Measurements from ENCODE around the gene TNP1.

The TNP1 gene

DNA sequence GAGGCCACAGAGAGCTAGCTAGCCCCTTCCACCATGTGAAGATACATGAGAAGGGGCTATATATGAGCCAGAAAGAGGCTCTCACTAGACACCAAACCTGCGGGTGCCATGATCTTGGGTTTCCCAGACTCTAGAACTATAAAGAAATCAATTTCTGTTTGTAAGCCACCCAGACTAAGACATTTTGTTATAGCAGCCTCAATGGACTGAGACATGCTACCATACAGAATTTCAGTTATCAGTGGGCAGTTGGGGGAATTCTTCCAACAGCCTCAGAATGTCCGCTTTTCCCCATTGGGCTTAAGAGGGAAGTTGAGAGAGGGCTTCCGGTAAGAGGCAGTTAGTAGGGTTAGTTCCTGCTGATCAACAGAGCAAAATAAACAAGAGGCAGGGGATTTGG, 39.2 kb downstream of the TNP1 start:
- H3K27ac ChIP-seq: no peak overlapping the region
- TF ChIP-seq ZFX (IDR thresholded peaks at IDR 0.05) (no peak), CTCF (conservative IDR thresholded peaks at IDR 0.05) (no peak)

DNA sequence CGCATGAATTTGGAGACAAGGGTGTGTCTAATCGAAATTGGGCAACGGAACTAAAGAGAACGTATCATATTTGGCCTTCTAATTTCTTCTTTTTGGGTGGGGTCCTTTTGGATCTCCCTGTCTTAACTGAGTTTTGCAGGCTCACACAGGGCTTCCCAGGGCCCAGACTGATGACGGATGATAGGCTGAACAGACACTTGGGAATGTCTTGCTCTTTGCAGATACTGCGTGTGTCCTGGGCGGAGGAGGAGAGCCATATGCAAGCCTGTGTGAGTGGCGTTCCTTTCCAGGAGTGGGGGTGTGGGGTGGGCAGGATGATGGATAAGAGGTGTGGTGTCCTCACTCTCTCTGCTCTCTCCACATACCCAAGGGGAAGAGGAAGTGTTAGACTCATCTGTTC, 40.1 kb downstream of the TNP1 start:
- TF ChIP-seq ZFX (IDR thresholded peaks at IDR 0.05) (no peak), CTCF (conservative IDR thresholded peaks at IDR 0.05) (no peak)
- H3K27ac ChIP-seq: no peak overlapping the region

- TF ChIP-seq ZFX (IDR thresholded peaks at IDR 0.05): no peak
- no peak for TF ChIP-seq CTCF (conservative IDR thresholded peaks at IDR 0.05)
- H3K27ac ChIP-seq: no peak overlapping the region
Observed at GRCh38 chr2:216819055-216819454, 40.8 kb downstream of the TNP1 start.

GRCh38 chr2:216810399-216811160, 49.3 kb downstream of the TNP1 start:
- TF ChIP-seq CTCF (conservative IDR thresholded peaks at IDR 0.05): no peak
- TF ChIP-seq ZFX (IDR thresholded peaks at IDR 0.05): no peak
- H3K27ac ChIP-seq: no peak overlapping the region
